HG02642 (cell line): ENCODE results near the gene FBN1.

Experiments used
- ATAC-seq: cut with Tn5 transposase; IDR thresholded peaks from one replicate; pipeline ENCODE4 v1.9.1; 2021; ENCODE audit warnings: mild to moderate bottlenecking; ENCODE audit not compliant: unreplicated experiment, poor library complexity

FBN1 gene

GRCh38 chr15:48645558-48646330, at the start of gene FBN1:
Gene FBN1, minus strand, starts transcription at chr15:48645709. Its CDS starts 940 bp downstream, at chr15:48644769.
- ATAC-seq: peak; percentile 69

- no peak for ATAC-seq
Observed at GRCh38 chr15:48693484-48693883, 48.0 kb upstream of the FBN1 start.

GRCh38 chr15:48688493-48688892, 43.0 kb upstream of the FBN1 start:
- ATAC-seq: no peak

GRCh38 chr15:48683991-48684765, 38.7 kb upstream of the FBN1 start:
- no peak for ATAC-seq

GRCh38 chr15:48682942-48683651, 37.6 kb upstream of the FBN1 start:
- no peak for ATAC-seq

- ATAC-seq: no peak
Observed at GRCh38 chr15:48681353-48681752, 35.8 kb upstream of the FBN1 start.

- ATAC-seq: no peak
Observed at GRCh38 chr15:48680841-48681240, 35.3 kb upstream of the FBN1 start.

GRCh38 chr15:48679952-48680351, 34.4 kb upstream of the FBN1 start:
- ATAC-seq: no peak

GRCh38 chr15:48678851-48679250, 33.3 kb upstream of the FBN1 start:
- ATAC-seq: no peak

- no peak for ATAC-seq
Observed at GRCh38 chr15:48677821-48678220, 32.3 kb upstream of the FBN1 start.

GRCh38 chr15:48675436-48675835, 29.9 kb upstream of the FBN1 start:
- ATAC-seq: no peak

GRCh38 chr15:48674876-48675275, 29.4 kb upstream of the FBN1 start:
- no peak for ATAC-seq

GRCh38 chr15:48672206-48672605, 26.7 kb upstream of the FBN1 start:
- no peak for ATAC-seq

- ATAC-seq: no peak
Observed at GRCh38 chr15:48671103-48672022, 25.9 kb upstream of the FBN1 start.

- ATAC-seq: no peak
Observed at GRCh38 chr15:48667701-48668100, 22.2 kb upstream of the FBN1 start.

GRCh38 chr15:48664436-48664835, 18.9 kb upstream of the FBN1 start:
- no peak for ATAC-seq

GRCh38 chr15:48657950-48658591, 12.6 kb upstream of the FBN1 start:
- ATAC-seq: no peak

GRCh38 chr15:48654801-48655200, 9.3 kb upstream of the FBN1 start:
- no peak for ATAC-seq

- ATAC-seq: no peak
Observed at GRCh38 chr15:48653913-48654670, 8.6 kb upstream of the FBN1 start.
